SK-N-SH (cell line): ENCODE measurements around the gene IARS2. TPM values are rescaled to one million over a fixed set of nuclear protein-coding genes. Genes with fewer than 3 reads are reported as not detected.

Experiments used
- CTCF ChIA-PET: fragments of 300-600, 350-600 bp; formaldehyde crosslinking; extraction: SDS; loops from one replicate; lab custom pipeline; 2021; lab: Yijun Ruan, JAX
- POLR2A ChIA-PET: fragments of 350-600 bp; sonication (Branson Sonifier 250); formaldehyde crosslinking; extraction: SDS; loops from one replicate; lab custom pipeline; 2020; ENCODE audit warnings: antibody characterized with exemption, inconsistent platforms; lab: Yijun Ruan, JAX
- DNase-seq: peaks from one replicate; pipeline ENCODE4 v3.0.0; 2012
- H2AFZ ChIP-seq: fragments of 200-600 bp; sonication (generic); 2 replicates; pipeline ENCODE4 v1.8.1; 2016; ENCODE audit warnings: antibody characterized with exemption, mild to moderate bottlenecking, low read depth
- H3F3A ChIP-seq: fragments of 200-600 bp; sonication (generic); replicated peaks from 2 replicates; pipeline ENCODE3; 2016; ENCODE audit warnings: antibody characterized with exemption, mild to moderate bottlenecking; ENCODE audit not compliant: insufficient read depth
- H3K27ac ChIP-seq, 2 experiments: fragments of 200-500 bp in 1 of 2; fragments of 200-600 bp in 1 of 2; sonication (Bioruptor generic) in 1 of 2; sonication (generic), shearing (Covaris generic) in 1 of 2; 2 replicates each; pipeline versions ENCODE4 v1.5.1 to v1.6.1; 2014 to 2016; ENCODE audit warnings: low read depth in 2 of 2, inconsistent platforms in 1 of 2, low read length in 1 of 2, mild to moderate bottlenecking in 1 of 2, mixed read lengths in 1 of 2
- H3K27me3 ChIP-seq: fragments of 200-600 bp; sonication (generic), shearing (Covaris generic); 2 replicates; pipeline ENCODE4 v1.6.1; 2016; ENCODE audit warnings: mixed run types; ENCODE audit not compliant: insufficient read depth
- H3K36me3 ChIP-seq, 2 experiments: fragments of 200-500 bp in 1 of 2; fragments of 200-600 bp in 1 of 2; sonication (Bioruptor generic) in 1 of 2; sonication (generic) in 1 of 2; replicated peaks in 1 of 2; 2 replicates each; pipeline versions ENCODE3 to v1.5.1; 2014 to 2016; ENCODE audit warnings: low read length in 1 of 2, mild to moderate bottlenecking in 1 of 2; ENCODE audit not compliant: insufficient read depth in 2 of 2, control insufficient read depth in 1 of 2
- H3K4me1 ChIP-seq, 2 experiments: fragments of 200-500 bp in 1 of 2; fragments of 200-600 bp in 1 of 2; sonication (Bioruptor generic) in 1 of 2; sonication (generic), shearing (Covaris generic) in 1 of 2; 2 replicates each; pipeline versions ENCODE4 v1.5.1 to v1.6.1; 2014 to 2016; ENCODE audit warnings: low read depth in 1 of 2, low read length in 1 of 2, mixed run types in 1 of 2; ENCODE audit not compliant: insufficient read depth in 2 of 2, control insufficient read depth in 1 of 2
- H3K4me2 ChIP-seq: fragments of 200-600 bp; sonication (generic), shearing (Covaris generic); 2 replicates; pipeline ENCODE4 v1.6.1; 2017; ENCODE audit warnings: mixed run types
- H3K4me3 ChIP-seq, 2 experiments: fragments of 200-500 bp in 1 of 2; fragments of 200-600 bp in 1 of 2; sonication (Bioruptor generic) in 1 of 2; sonication (generic), shearing (Covaris generic) in 1 of 2; 2 replicates each; pipeline versions ENCODE4 v1.5.1 to v1.8.1; 2014 to 2016; ENCODE audit warnings: low read depth in 2 of 2, inconsistent platforms in 1 of 2, low read length in 1 of 2, mild to moderate bottlenecking in 1 of 2, mixed read lengths in 1 of 2, moderate library complexity in 1 of 2
- H3K79me2 ChIP-seq: fragments of 200-600 bp; sonication (generic); 2 replicates; pipeline ENCODE4 v1.8.1; 2017; ENCODE audit warnings: mild to moderate bottlenecking; ENCODE audit not compliant: insufficient read depth
- H3K9ac ChIP-seq: fragments of 200-600 bp; sonication (generic); 2 replicates; pipeline ENCODE4 v1.6.1; 2017; ENCODE audit warnings: mixed run types
- H3K9me2 ChIP-seq: fragments of 200-600 bp; sonication (generic); 2 replicates; pipeline ENCODE4 v1.6.1; 2017; ENCODE audit warnings: mixed run types
- H3K9me3 ChIP-seq: fragments of 200-600 bp; sonication (generic); 2 replicates; pipeline ENCODE4 v1.6.1; 2017; ENCODE audit warnings: mixed run types, mild to moderate bottlenecking, moderate library complexity
- H4K20me1 ChIP-seq: fragments of 200-600 bp; sonication (generic); 2 replicates; pipeline ENCODE4 v1.6.1; 2017; ENCODE audit warnings: mild to moderate bottlenecking, mixed run types; ENCODE audit not compliant: insufficient read depth
- CHD2 ChIP-seq: fragments of 150-350 bp; IDR thresholded peaks from 2 replicates; pipeline ENCODE4 v1.6.1; 2018; ENCODE audit warnings: low read length; ENCODE audit not compliant: partially characterized antibody
- ELF1 ChIP-seq: IDR thresholded peaks from 2 replicates; pipeline ENCODE4 v1.4.0; 2012
- EP300 ChIP-seq, 2 experiments: IDR thresholded peaks; 2 replicates each; pipeline versions ENCODE4 v1.4.0 to v1.6.1; 2012; ENCODE audit warnings: borderline replicate concordance in 1 of 2, low read depth in 1 of 2, low read length in 1 of 2
- EZH2phosphoT487 ChIP-seq: fragments of 200-600 bp; sonication (generic); IDR thresholded peaks from 2 replicates; pipeline ENCODE4 v1.6.1; 2017; ENCODE audit warnings: low read depth, mixed run types, mild to moderate bottlenecking, antibody characterized with exemption, moderate library complexity, borderline replicate concordance
- FOSL2 ChIP-seq: IDR thresholded peaks from 2 replicates; pipeline ENCODE4 v1.4.0; 2012; ENCODE audit warnings: low read depth, mild to moderate bottlenecking, moderate library complexity, borderline replicate concordance
- FOXM1 ChIP-seq: IDR thresholded peaks from 2 replicates; pipeline ENCODE4 v1.4.0; 2012; ENCODE audit warnings: low read depth, mild to moderate bottlenecking
- IRF3 ChIP-seq: fragments of 150-350 bp; IDR thresholded peaks from 2 replicates; pipeline ENCODE4 v1.6.1; 2016; ENCODE audit warnings: mild to moderate bottlenecking, low read depth, low read length
- JUND ChIP-seq: IDR thresholded peaks from 2 replicates; pipeline ENCODE4 v1.4.0; 2012
- MAX ChIP-seq: IDR thresholded peaks from 2 replicates; pipeline ENCODE4 v1.4.0; 2012; ENCODE audit warnings: low read depth
- MEF2A ChIP-seq: IDR thresholded peaks from 2 replicates; pipeline ENCODE4 v1.4.0; 2012; ENCODE audit warnings: low read depth, borderline replicate concordance
- POLR2AphosphoS5 ChIP-seq: IDR thresholded peaks from 2 replicates; pipeline ENCODE4 v1.6.1; 2012; ENCODE audit warnings: low read depth, low read length
- RCOR1 ChIP-seq: fragments of 150-350 bp; IDR thresholded peaks from 2 replicates; pipeline ENCODE4 v1.6.1; 2017; ENCODE audit warnings: antibody characterized with exemption, low read length
- TAF1 ChIP-seq: IDR thresholded peaks from 2 replicates; pipeline ENCODE4 v1.6.1; 2012; ENCODE audit warnings: low read depth, mild to moderate bottlenecking, low read length, moderate library complexity, borderline replicate concordance
- TCF12 ChIP-seq: IDR thresholded peaks from 2 replicates; pipeline ENCODE4 v1.4.0; 2012
- TEAD4 ChIP-seq: IDR thresholded peaks from 2 replicates; pipeline ENCODE4 v1.4.0; 2012; ENCODE audit warnings: mild to moderate bottlenecking, borderline replicate concordance; ENCODE audit not compliant: insufficient read depth
- USF1 ChIP-seq: IDR thresholded peaks from 2 replicates; pipeline ENCODE4 v1.4.0; 2012; ENCODE audit warnings: low read depth, borderline replicate concordance
- YY1 ChIP-seq: IDR thresholded peaks from 2 replicates; pipeline ENCODE4 v1.4.0; 2012; ENCODE audit warnings: low read depth, mild to moderate bottlenecking
- ZBTB33 ChIP-seq: IDR thresholded peaks from 2 replicates; pipeline ENCODE4 v1.4.0; 2012; ENCODE audit warnings: low read depth, borderline replicate concordance
- WGBS: methylation state at CpG from one replicate; pipeline ENCODE4 v1.1.6; 2017; ENCODE audit warnings: low lambda C conversion rate; 5-methylcytosine and 5-hydroxymethylcytosine counted together
- polyA plus RNA-seq, 3 experiments: library from polyadenylated mRNA; depleted of rRNA; stranded (reverse); fragments of >200 nt; gene quantifications; 2 replicates each; pipeline ENCODE4 v1.2.3, GENCODE V29; 2012

IARS2 gene
- polyA plus RNA-seq, 1 of the 3 experiments (the other 2 are of a cell fraction), result 25.7 TPM

- POLR2A ChIA-PET, result no interaction called here
Observed at GRCh38 chr1:220119043-220119512, 25.1 kb downstream of the IARS2 start.

More at GRCh38 chr1:220119043-220119512, 25.1 kb downstream of the IARS2 start:
- H3K27me3 ChIP-seq, result no peaks in the 10 kb centered on the region
- no peak for TF ChIP-seq ELF1
- no peak for TF ChIP-seq CHD2
- no peak for TF ChIP-seq MEF2A
- no peak for TF ChIP-seq RCOR1
- no peak for TF ChIP-seq USF1
- no peak for TF ChIP-seq YY1
- no peak for TF ChIP-seq EP300 (IDR thresholded peaks at IDR 0.05; ENCODE audit: borderline replicate concordance in 1 of 2, low read depth in 1 of 2, low read length in 1 of 2)
- TF ChIP-seq FOSL2, result no peak
- TF ChIP-seq POLR2AphosphoS5, result no peak
- TF ChIP-seq IRF3, result no peak
- no peak for TF ChIP-seq ZBTB33
- TF ChIP-seq FOXM1, result no peak
- no peak for TF ChIP-seq TEAD4
- TF ChIP-seq JUND, result no peak
- TF ChIP-seq MAX, result no peak
- no peak for TF ChIP-seq EZH2phosphoT487
- no peak for TF ChIP-seq TCF12
- no peak for TF ChIP-seq TAF1
- TF ChIP-seq, all 33 proteins: peak for 0
- H3K4me2 ChIP-seq, result no peak overlapping the region
- peaks cover 4% of the 10 kb centered on the region for H3F3A ChIP-seq
- DNase-seq, result no peak
- H3K4me3 ChIP-seq, result no peak overlapping the region
- 86% methylated on average over 6 of the region's 6 CpGs for WGBS
- H3K9ac ChIP-seq, result no peak overlapping the region
- H3K4me1 ChIP-seq, result no peaks in the 10 kb centered on the region; a peak in 1 of 4 replicates
- peaks cover 53 to 60% of the 10 kb centered on the region in 2 experiments for H3K36me3 ChIP-seq
- no peaks in the 10 kb centered on the region for H3K9me3 ChIP-seq
- CTCF ChIA-PET, result no interaction called here
- H3K27ac ChIP-seq, result no peak overlapping the region
- H3K9me2 ChIP-seq, result no peaks in the 10 kb centered on the region
- H3K79me2 ChIP-seq, result peaks cover 17% of the 10 kb centered on the region
- H4K20me1 ChIP-seq, result no peaks in the 10 kb centered on the region
- no peak overlapping the region for H2AFZ ChIP-seq
